ENCODE data around the gene INTS1. TPM values are rescaled to one million over a fixed set of nuclear protein-coding genes. Genes with fewer than 3 reads are reported as not detected.
"Not testable (repeated sequence)": the region's sequence is repeated elsewhere in the genome, so short reads cannot be mapped to it uniquely, and the experiment has no call there.

INTS1 gene
- total RNA-seq, 4 donors from 2014 or later, result 45.7 to 96.5 (median 75.8) TPM

- Histone ChIP-seq H3K9me3 (no peaks in the 10 kb centered on the region), H3K4me1 (peaks cover 5% of the 10 kb centered on the region), H3K4me3 (no peak overlapping the region), H3K27ac (no peak overlapping the region), H3K27me3 (no peaks in the 10 kb centered on the region), H3K36me3 (no peaks in the 10 kb centered on the region)
- no peak for DNase-seq (ENCODE audit: low spot score in 2 of 2)
- WGBS, result 60% methylated on average over 7 of the region's 17 CpGs
- TF ChIP-seq POLR2AphosphoS5 (IDR thresholded peaks at IDR 0.05) (no peak), EP300 (IDR thresholded peaks at IDR 0.05) (no peak), CTCF (IDR thresholded peaks at IDR 0.05) (no peak), POLR2A (IDR thresholded peaks at IDR 0.05) (no peak)
Measured at GRCh38 chr7:1523844-1524243, 19.7 kb upstream of the INTS1 start.

GRCh38 chr7:1523208-1523607, 19.0 kb upstream of the INTS1 start:
- Histone ChIP-seq H3K9me3 (no peaks in the 10 kb centered on the region), H3K27ac (no peak overlapping the region), H3K4me1 (peaks cover 5% of the 10 kb centered on the region), H3K36me3 (no peaks in the 10 kb centered on the region), H3K4me3 (no peak overlapping the region), H3K27me3 (no peaks in the 10 kb centered on the region)
- TF ChIP-seq POLR2A (IDR thresholded peaks at IDR 0.05) (no peak), EP300 (IDR thresholded peaks at IDR 0.05) (no peak), CTCF (IDR thresholded peaks at IDR 0.05) (no peak), POLR2AphosphoS5 (IDR thresholded peaks at IDR 0.05) (no peak)
- no peak for DNase-seq (ENCODE audit: low spot score in 2 of 2)
- 20% methylated on average over 1 of the region's 13 CpGs for WGBS

- Histone ChIP-seq H3K36me3 (no peaks in the 10 kb centered on the region), H3K27me3 (no peaks in the 10 kb centered on the region), H3K4me1 (peaks cover 2% of the 10 kb centered on the region), H3K4me3 (no peak overlapping the region), H3K9me3 (no peaks in the 10 kb centered on the region), H3K27ac (no peak overlapping the region)
- TF ChIP-seq POLR2A (IDR thresholded peaks at IDR 0.05), result no peak
- no peak for TF ChIP-seq CTCF (IDR thresholded peaks at IDR 0.05)
- TF ChIP-seq POLR2AphosphoS5 (IDR thresholded peaks at IDR 0.05), result no peak
- no peak for TF ChIP-seq EP300 (IDR thresholded peaks at IDR 0.05)
- WGBS, result 75% methylated on average over 11 of the region's 11 CpGs
- DNase-seq (ENCODE audit: low spot score in 2 of 2), result no peak
Measured at GRCh38 chr7:1521456-1521855, 17.3 kb upstream of the INTS1 start.

GRCh38 chr7:1520539-1521234, 16.5 kb upstream of the INTS1 start:
- 88% methylated on average over 19 of the region's 27 CpGs for WGBS
- no peak overlapping the region for H3K4me3 ChIP-seq
- no peaks in the 10 kb centered on the region for H3K27me3 ChIP-seq
- H3K36me3 ChIP-seq, result no peaks in the 10 kb centered on the region
- H3K9me3 ChIP-seq, result no peaks in the 10 kb centered on the region
- H3K4me1 ChIP-seq, result no peaks in the 10 kb centered on the region
- no peak for DNase-seq (ENCODE audit: low spot score in 2 of 2)
- no peak overlapping the region for H3K27ac ChIP-seq
- no peak for TF ChIP-seq POLR2AphosphoS5 (IDR thresholded peaks at IDR 0.05)
- no peak for TF ChIP-seq EP300 (IDR thresholded peaks at IDR 0.05)
- no peak for TF ChIP-seq CTCF (IDR thresholded peaks at IDR 0.05)
- no peak for TF ChIP-seq POLR2A (IDR thresholded peaks at IDR 0.05)

- not testable (repeated sequence) for H3K27ac ChIP-seq; H3K4me1 ChIP-seq; H3K4me3 ChIP-seq; H3K36me3 ChIP-seq; DNase-seq (ENCODE audit: low spot score in 2 of 2); H3K27me3 ChIP-seq; H3K9me3 ChIP-seq
- 92% methylated on average over 12 of the region's 12 CpGs for WGBS
Measured at GRCh38 chr7:1519322-1519922, 15.2 kb upstream of the INTS1 start.
